Brain microvascular endothelial cell (primary cell): Measurements from ENCODE around the gene MYO5A.

ENCODE experiments used
- DNase-seq: peaks from one replicate; pipeline ENCODE4 v3.0.0-alpha.2; 2020
- H3K27ac ChIP-seq: fragments of 250-450 bp; sonication (Bioruptor Pico); 2 replicates; pipeline ENCODE4 v1.5.1; 2020; ENCODE audit warnings: mild to moderate bottlenecking, moderate library complexity
- H3K27me3 ChIP-seq: fragments of 250-450 bp; sonication (Bioruptor Pico); replicated peaks from 2 replicates; pipeline ENCODE4 v1.5.1; 2020; ENCODE audit warnings: mild to moderate bottlenecking
- H3K36me3 ChIP-seq: fragments of 250-450 bp; sonication (Bioruptor Pico); replicated peaks from 2 replicates; pipeline ENCODE4 v1.5.1; 2020; ENCODE audit warnings: mild to moderate bottlenecking
- H3K4me3 ChIP-seq: 2 replicates; pipeline ENCODE4 v1.5.1; 2011; ENCODE audit warnings: low read depth, mild to moderate bottlenecking, control low read depth, low read length, moderate library complexity
- in situ Hi-C: cut with HindIII; loops from 2 replicates; pipeline ENCODE4 v1.10.0; 2017; ENCODE audit warnings: low sequenced_read_pairs, low pct_ligation_motif_present
- TF ChIP-seq, protein P1 (sequence below): IDR thresholded peaks from 2 replicates; pipeline ENCODE4 v1.5.1; 2011; ENCODE audit warnings: low read depth, mild to moderate bottlenecking, moderate library complexity, low read length, control low read depth, inconsistent platforms; ENCODE audit errors: missing control alignments

MYO5A gene

DNA sequence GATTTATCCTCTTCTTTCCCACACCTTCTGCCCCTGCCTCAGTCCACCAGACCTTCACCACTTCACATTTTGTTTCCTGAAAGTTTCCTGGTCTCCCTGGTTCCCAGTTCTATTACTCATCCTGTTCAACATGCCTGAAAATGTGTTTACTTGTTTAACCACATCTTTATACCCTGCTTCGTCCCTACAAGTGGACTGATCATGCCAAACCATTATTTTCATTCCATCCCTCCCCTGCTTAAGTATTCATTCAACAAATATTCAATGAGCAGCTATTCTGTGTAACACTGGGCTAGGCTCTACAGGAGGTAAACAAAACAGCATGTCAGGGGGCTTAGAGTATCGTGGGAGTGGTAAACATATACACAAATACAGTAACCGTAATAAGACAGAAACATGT is 5.5 kb downstream of the MYO5A start:
- peak; percentile 60 for DNase-seq
- peak overlapping the region; percentile 35 for H3K27ac ChIP-seq
- TF ChIP-seq, protein P1, sequence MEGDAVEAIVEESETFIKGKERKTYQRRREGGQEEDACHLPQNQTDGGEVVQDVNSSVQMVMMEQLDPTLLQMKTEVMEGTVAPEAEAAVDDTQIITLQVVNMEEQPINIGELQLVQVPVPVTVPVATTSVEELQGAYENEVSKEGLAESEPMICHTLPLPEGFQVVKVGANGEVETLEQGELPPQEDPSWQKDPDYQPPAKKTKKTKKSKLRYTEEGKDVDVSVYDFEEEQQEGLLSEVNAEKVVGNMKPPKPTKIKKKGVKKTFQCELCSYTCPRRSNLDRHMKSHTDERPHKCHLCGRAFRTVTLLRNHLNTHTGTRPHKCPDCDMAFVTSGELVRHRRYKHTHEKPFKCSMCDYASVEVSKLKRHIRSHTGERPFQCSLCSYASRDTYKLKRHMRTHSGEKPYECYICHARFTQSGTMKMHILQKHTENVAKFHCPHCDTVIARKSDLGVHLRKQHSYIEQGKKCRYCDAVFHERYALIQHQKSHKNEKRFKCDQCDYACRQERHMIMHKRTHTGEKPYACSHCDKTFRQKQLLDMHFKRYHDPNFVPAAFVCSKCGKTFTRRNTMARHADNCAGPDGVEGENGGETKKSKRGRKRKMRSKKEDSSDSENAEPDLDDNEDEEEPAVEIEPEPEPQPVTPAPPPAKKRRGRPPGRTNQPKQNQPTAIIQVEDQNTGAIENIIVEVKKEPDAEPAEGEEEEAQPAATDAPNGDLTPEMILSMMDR: no peak

DNA sequence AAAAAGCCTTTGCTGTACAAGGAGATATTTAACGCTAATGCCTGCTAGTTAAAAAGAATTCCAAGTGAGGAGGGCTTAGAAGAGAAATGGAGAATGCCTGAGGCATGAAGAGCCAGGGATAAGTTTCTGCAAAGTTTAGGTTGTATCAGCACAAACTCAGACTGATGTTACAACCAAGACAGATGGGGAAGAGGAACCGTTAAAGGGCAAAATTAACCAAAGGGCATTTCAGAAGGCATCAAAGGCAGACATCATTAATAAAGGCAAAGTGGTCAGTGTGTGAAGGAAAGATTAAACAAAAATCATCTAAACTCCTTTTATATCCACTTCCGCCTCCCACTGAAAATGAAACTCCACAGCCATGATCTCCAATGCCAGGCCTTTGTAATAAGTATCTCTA is 7.0 kb downstream of the MYO5A start:
- TF ChIP-seq, protein P1: no peak
- in situ Hi-C loops: no loop called here
- no peak overlapping the region for H3K4me3 ChIP-seq
- H3K36me3 ChIP-seq: no peaks in the 10 kb centered on the region
- DNase-seq: no peak
- H3K27me3 ChIP-seq: no peaks in the 10 kb centered on the region
- H3K27ac ChIP-seq: no peak overlapping the region

More for the DNA sequence above, 5.5 kb downstream of the MYO5A start:
- Histone ChIP-seq H3K27me3 (no peaks in the 10 kb centered on the region), H3K36me3 (no peaks in the 10 kb centered on the region), H3K4me3 (no peak overlapping the region)
- in situ Hi-C loops: no loop called here

DNA sequence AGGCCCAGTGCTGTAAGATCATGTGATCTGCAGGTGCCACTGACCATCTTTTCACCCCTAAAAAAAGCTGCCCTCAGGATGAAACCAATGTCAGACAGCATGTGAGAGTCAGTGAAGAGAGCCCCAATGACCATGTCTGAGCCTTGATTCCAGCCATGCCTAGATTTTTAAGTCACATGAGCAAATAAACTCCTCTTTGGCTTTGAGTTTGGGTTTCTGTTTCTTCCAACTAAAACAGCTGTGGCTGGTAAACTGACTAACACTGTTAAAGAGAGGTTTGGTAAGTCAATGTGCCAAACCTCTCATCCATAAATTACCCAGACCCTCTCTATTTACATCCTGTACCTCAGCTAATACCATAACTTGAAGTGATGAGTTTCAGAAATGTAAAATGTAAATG is 8.3 kb downstream of the MYO5A start:
- Histone ChIP-seq H3K36me3 (no peaks in the 10 kb centered on the region), H3K4me3 (no peak overlapping the region), H3K27me3 (no peaks in the 10 kb centered on the region), H3K27ac (no peak overlapping the region)
- TF ChIP-seq, protein P1: no peak
- in situ Hi-C loops: no loop called here
- no peak for DNase-seq

DNA sequence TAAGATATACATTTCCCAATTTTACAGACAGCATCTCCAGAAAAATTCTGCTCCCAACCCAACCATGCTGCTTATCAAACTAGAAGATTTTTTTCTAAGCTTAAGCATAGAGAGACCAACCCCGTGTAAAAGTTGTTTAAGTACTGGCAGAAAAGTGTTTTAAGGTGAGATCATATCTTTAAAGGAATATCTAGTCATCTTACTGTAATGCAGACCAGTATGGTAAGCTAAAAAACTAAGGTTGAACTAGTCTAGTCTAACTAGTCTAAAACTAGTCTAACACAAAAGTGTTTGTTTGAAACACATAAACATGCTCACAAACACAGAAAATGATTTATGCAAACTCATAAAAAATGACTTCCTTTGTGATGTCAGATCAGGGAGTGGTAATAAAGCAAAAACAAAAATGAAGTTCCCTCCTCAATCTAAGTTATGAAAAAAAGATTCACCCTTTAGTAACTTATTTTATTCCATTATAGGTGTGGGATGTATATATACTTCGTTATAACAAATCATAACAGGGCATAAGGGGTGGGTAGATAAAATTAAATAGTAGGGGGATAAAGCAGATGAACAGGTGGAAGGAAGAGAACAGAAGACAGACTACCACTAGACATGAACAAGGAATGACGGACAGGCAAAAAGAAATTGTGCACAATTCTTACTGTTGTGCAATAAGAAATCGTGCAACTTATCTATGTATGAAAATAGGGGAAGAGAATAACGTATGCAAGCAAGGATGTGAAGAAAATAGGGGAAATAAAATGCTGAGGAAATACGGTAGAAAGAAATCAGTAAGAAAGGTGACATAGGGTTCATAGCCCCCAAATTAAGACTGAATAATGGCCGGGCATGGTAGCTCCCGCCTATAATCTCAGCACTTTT is 10.0 kb downstream of the MYO5A start:
- in situ Hi-C loops: no loop called here
- Histone ChIP-seq H3K4me3 (no peak overlapping the region), H3K36me3 (no peaks in the 10 kb centered on the region), H3K27me3 (no peaks in the 10 kb centered on the region), H3K27ac (no peak overlapping the region)
- no peak for DNase-seq
- TF ChIP-seq, protein P1: no peak

DNA sequence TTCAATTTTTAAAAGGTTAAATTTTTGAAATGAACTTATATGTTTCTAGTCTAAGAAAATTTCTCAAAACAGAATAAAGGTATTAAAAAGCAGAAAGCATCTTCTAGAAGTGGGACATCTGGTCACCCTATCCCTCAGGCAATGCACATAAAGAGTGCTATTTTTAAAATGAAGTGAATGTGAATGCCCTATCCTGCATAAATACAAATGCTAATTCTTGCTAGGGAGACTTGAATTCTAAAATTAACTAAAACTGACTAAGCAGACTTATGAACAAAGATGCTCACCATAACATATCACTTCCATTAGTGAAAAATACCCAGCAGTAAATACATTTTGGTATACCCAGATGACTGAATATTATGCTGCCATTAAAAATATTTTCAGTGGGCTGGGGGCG is 11.7 kb downstream of the MYO5A start:
- Histone ChIP-seq H3K27me3 (no peaks in the 10 kb centered on the region), H3K27ac (no peak overlapping the region), H3K36me3 (no peaks in the 10 kb centered on the region), H3K4me3 (no peak overlapping the region)
- no peak for DNase-seq
- TF ChIP-seq, protein P1: no peak
- in situ Hi-C loops: no loop called here
